Esophagus (tissue), 2 donors: ENCODE measurements around the gene PKP1. TPM values are rescaled to one million over a fixed set of nuclear protein-coding genes. Genes with fewer than 3 reads are reported as not detected.

Source experiments
- H3K27ac ChIP-seq, 2 donors: one replicate each; pipeline ENCODE4 v1.5.1; 2013; ENCODE audit warnings: low read depth in 2 of 2, mild to moderate bottlenecking in 2 of 2, inconsistent platforms in 1 of 2, low read length in 1 of 2, moderate library complexity in 1 of 2
- H3K27me3 ChIP-seq, 2 donors: one replicate each; pipeline ENCODE4 v1.6.1; 2013; ENCODE audit warnings: low read length in 2 of 2, control low read depth in 1 of 2, mild to moderate bottlenecking in 1 of 2; ENCODE audit not compliant: insufficient read depth in 2 of 2, control insufficient read depth in 1 of 2
- H3K36me3 ChIP-seq, 2 donors: one replicate each; pipeline ENCODE4 v1.6.1; 2013; ENCODE audit warnings: low read length in 1 of 2; ENCODE audit not compliant: control insufficient read depth in 2 of 2, insufficient read depth in 2 of 2
- H3K4me1 ChIP-seq, 2 donors: one replicate each; pipeline ENCODE4 v1.6.1; 2013; ENCODE audit warnings: low read length in 1 of 2; ENCODE audit not compliant: control insufficient read depth in 2 of 2, insufficient read depth in 2 of 2
- H3K4me3 ChIP-seq, 2 donors: one replicate each; pipeline ENCODE4 v1.5.1; 2013; ENCODE audit warnings: low read length in 2 of 2, mild to moderate bottlenecking in 2 of 2, low read depth in 1 of 2, moderate library complexity in 1 of 2
- H3K9me3 ChIP-seq, 2 donors: one replicate each; pipeline ENCODE4 v1.6.1; 2013; ENCODE audit warnings: mild to moderate bottlenecking in 2 of 2, low read depth in 1 of 2, low read length in 1 of 2, moderate library complexity in 1 of 2; ENCODE audit not compliant: control insufficient read depth in 2 of 2, insufficient read depth in 1 of 2
- WGBS, 2 donors: extraction: QIAGEN DNeasy Blood & Tissue Kit; methylation state at CpG; one replicate each; pipeline ENCODE4 v1.1.7; 2013; 5-methylcytosine and 5-hydroxymethylcytosine counted together
- polyA plus RNA-seq, 2 donors: library from polyadenylated mRNA; stranded (reverse); fragments of 200-250 nt; gene quantifications; one replicate each; pipeline ENCODE4 v1.2.3, GENCODE V29; 2013
- donor health status: healthy with polysubstance abuse.
- donor health status: Bipolar disorder and iron deficiency.

PKP1 gene
- polyA plus RNA-seq, 2 donors, result 124 to 282 TPM

GRCh38 chr1:201358596-201358995 lies 75.3 kb downstream of the PKP1 start:
- Histone ChIP-seq H3K4me3 (no peak overlapping the region), H3K27ac (no peak overlapping the region), H3K9me3 (no peaks in the 10 kb centered on the region), H3K4me1 (peaks cover 9 to 22% of the 10 kb centered on the region in 2 donors), H3K36me3 (no peaks in the 10 kb centered on the region), H3K27me3 (no peaks in the 10 kb centered on the region)
- WGBS, 2 donors, result 64 to 82% methylated on average over 4 of the region's 4 CpGs

GRCh38 chr1:201359031-201359872 lies 75.9 kb downstream of the PKP1 start:
- Histone ChIP-seq H3K27me3 (no peaks in the 10 kb centered on the region), H3K36me3 (no peaks in the 10 kb centered on the region), H3K4me3 (no peak overlapping the region), H3K9me3 (no peaks in the 10 kb centered on the region), H3K27ac (no peak overlapping the region), H3K4me1 (peaks cover 9 to 15% of the 10 kb centered on the region in 2 donors)
- WGBS, 2 donors, result 79 to 86% methylated on average over 18 of the region's 18 CpGs

- H3K4me1 ChIP-seq, result peaks cover 4 to 9% of the 10 kb centered on the region in 2 donors
- no peaks in the 10 kb centered on the region for H3K36me3 ChIP-seq
- no peak overlapping the region for H3K4me3 ChIP-seq
- H3K27me3 ChIP-seq, result no peaks in the 10 kb centered on the region
- no peak overlapping the region for H3K27ac ChIP-seq
- 81 to 90% methylated on average over 2 of the region's 2 CpGs for WGBS, 2 donors
- no peaks in the 10 kb centered on the region for H3K9me3 ChIP-seq
Observed at GRCh38 chr1:201359873-201360210, 76.5 kb downstream of the PKP1 start.

- no peak overlapping the region for H3K27ac ChIP-seq
- no peaks in the 10 kb centered on the region for H3K36me3 ChIP-seq
- no peaks in the 10 kb centered on the region for H3K9me3 ChIP-seq
- WGBS, 2 donors, result 88% methylated on average over 7 of the region's 7 CpGs
- peaks cover 2 to 6% of the 10 kb centered on the region in 2 donors for H3K4me1 ChIP-seq
- H3K27me3 ChIP-seq, result no peaks in the 10 kb centered on the region
- no peak overlapping the region for H3K4me3 ChIP-seq
Observed at GRCh38 chr1:201360486-201360885, 77.2 kb downstream of the PKP1 start.

GRCh38 chr1:201360901-201361651 lies 77.8 kb downstream of the PKP1 start:
- no peaks in the 10 kb centered on the region for H3K9me3 ChIP-seq
- no peaks in the 10 kb centered on the region for H3K36me3 ChIP-seq
- H3K27me3 ChIP-seq, result no peaks in the 10 kb centered on the region
- 79 to 81% methylated on average over 15 of the region's 15 CpGs for WGBS, 2 donors
- H3K4me1 ChIP-seq, result peaks cover 0 to 6% of the 10 kb centered on the region in 2 donors
- no peak overlapping the region for H3K4me3 ChIP-seq
- H3K27ac ChIP-seq, result no peak overlapping the region

- no peaks in the 10 kb centered on the region for H3K36me3 ChIP-seq
- no peaks in the 10 kb centered on the region for H3K27me3 ChIP-seq
- no peak overlapping the region for H3K27ac ChIP-seq
- no peak overlapping the region for H3K4me3 ChIP-seq
- 47 to 48% methylated on average over 10 of the region's 10 CpGs for WGBS, 2 donors
- H3K4me1 ChIP-seq, result peaks cover 0 to 6% of the 10 kb centered on the region in 2 donors
- H3K9me3 ChIP-seq, result no peaks in the 10 kb centered on the region
Observed at GRCh38 chr1:201361652-201362504, 78.6 kb downstream of the PKP1 start.

GRCh38 chr1:201362906-201363305 lies 79.6 kb downstream of the PKP1 start:
- H3K9me3 ChIP-seq, result no peaks in the 10 kb centered on the region
- H3K36me3 ChIP-seq, result no peaks in the 10 kb centered on the region
- no peaks in the 10 kb centered on the region for H3K27me3 ChIP-seq
- H3K27ac ChIP-seq, result no peak overlapping the region
- H3K4me3 ChIP-seq, result no peak overlapping the region
- 91 to 94% methylated on average over 3 of the region's 3 CpGs for WGBS, 2 donors
- peaks cover 0 to 5% of the 10 kb centered on the region in 2 donors for H3K4me1 ChIP-seq

- no peaks in the 10 kb centered on the region for H3K27me3 ChIP-seq
- H3K4me1 ChIP-seq, result no peaks in the 10 kb centered on the region
- no peak overlapping the region for H3K4me3 ChIP-seq
- no peaks in the 10 kb centered on the region for H3K9me3 ChIP-seq
- H3K36me3 ChIP-seq, result no peaks in the 10 kb centered on the region
- WGBS, 2 donors, result 76 to 81% methylated on average over 8 of the region's 8 CpGs
- no peak overlapping the region for H3K27ac ChIP-seq
Observed at GRCh38 chr1:201363467-201363866, 80.2 kb downstream of the PKP1 start.

- 85 to 89% methylated on average over 6 of the region's 6 CpGs for WGBS, 2 donors
- H3K27me3 ChIP-seq, result no peaks in the 10 kb centered on the region
Observed at GRCh38 chr1:201364808-201365105, 81.5 kb downstream of the PKP1 start.

More at GRCh38 chr1:201364808-201365105, 81.5 kb downstream of the PKP1 start:
- no peaks in the 10 kb centered on the region for H3K36me3 ChIP-seq
- H3K4me1 ChIP-seq, result no peaks in the 10 kb centered on the region
- no peak overlapping the region for H3K27ac ChIP-seq
- H3K4me3 ChIP-seq, result no peak overlapping the region
- H3K9me3 ChIP-seq, result no peaks in the 10 kb centered on the region
